Mucosa of descending colon (tissue), 3 donors: Measurements from ENCODE around the gene PBX3. TPM values are rescaled to one million over a fixed set of nuclear protein-coding genes. Genes with fewer than 3 reads are reported as not detected.

Experiments used
- ATAC-seq: fragments of 200-7000 bp; cut with Tn5 transposase; one replicate; pipeline ENCODE4 v1.9.1; 2020; ENCODE audit warnings: mild to moderate bottlenecking, moderate library complexity
- DNase-seq, 3 donors: peaks; one replicate each; pipeline ENCODE4 v3.0.0-alpha.2; 2020
- H3K36me3 ChIP-seq: fragments of 200-600 bp; one replicate; pipeline ENCODE4 v1.8.0; 2021; ENCODE audit warnings: low read depth, mild to moderate bottlenecking
- H3K4me1 ChIP-seq: fragments of 200-600 bp; one replicate; pipeline ENCODE4 v1.8.0; 2021; ENCODE audit warnings: low read depth, mild to moderate bottlenecking
- H3K4me3 ChIP-seq: fragments of 200-600 bp; one replicate; pipeline ENCODE4 v1.8.0; 2021; ENCODE audit warnings: mild to moderate bottlenecking
- H3K9me3 ChIP-seq: fragments of 200-600 bp; one replicate; pipeline ENCODE4 v1.8.0; 2021; ENCODE audit warnings: mild to moderate bottlenecking
- CTCF ChIP-seq: fragments of 200-600 bp; IDR thresholded peaks from one replicate; pipeline ENCODE4 v1.8.0; 2022; ENCODE audit warnings: antibody characterized with exemption, mild to moderate bottlenecking
- intact Hi-C, 2 donors: fragments of 100-400 bp; cut with DNase I in 1 of 2; cut with micrococcal nuclease in 1 of 2; formaldehyde crosslinking; loops; one replicate each; pipeline versions ENCODE4 v1.11.0 to v1.11.1; 2022; cut with DNase I, micrococcal nuclease
- total RNA-seq, 3 donors: library from RNA; stranded (reverse); fragmentation: NEBNext Ultra II Directional in 2 of 3; extraction: Animal tissue kit (Norgen Biotek cat#: 25700) in 2 of 3; gene quantifications; one replicate each; pipeline versions ENCODE4 v1.2.1 to v1.2.4, GENCODE V29; 2021 to 2023
- donor health status: DM: no; HTN: no; CAD: no; lungs with moderate emphysema.
- donor health status: DM: no; HTN: no; CAD: no.
- donor health status: DM: no; HTN: yes; CAD: no.

The PBX3 gene
- total RNA-seq, 3 donors from 2014 or later = 11.7 to 71.7 (median 17.4) TPM

GRCh38 chr9:125881042-125881441 is 133.9 kb downstream of the PBX3 start:
- Histone ChIP-seq H3K4me1 (no peaks in the 10 kb centered on the region), H3K36me3 (no peaks in the 10 kb centered on the region), H3K9me3 (no peaks in the 10 kb centered on the region), H3K4me3 (no peak overlapping the region)
- TF ChIP-seq CTCF = no peak
- ATAC-seq = no peak
- intact Hi-C loops = no loop called here
- no peak for DNase-seq

GRCh38 chr9:125883565-125884217 is 136.5 kb downstream of the PBX3 start:
- H3K4me3 ChIP-seq = no peak overlapping the region
- H3K4me1 ChIP-seq = no peaks in the 10 kb centered on the region
- no peaks in the 10 kb centered on the region for H3K9me3 ChIP-seq
- intact Hi-C loops = no loop called here
- no peak for TF ChIP-seq CTCF
- ATAC-seq (no peak), DNase-seq (no peak)
- no peaks in the 10 kb centered on the region for H3K36me3 ChIP-seq

- Histone ChIP-seq H3K36me3 (no peaks in the 10 kb centered on the region), H3K4me1 (no peaks in the 10 kb centered on the region), H3K9me3 (no peaks in the 10 kb centered on the region), H3K4me3 (no peak overlapping the region)
- no peak for TF ChIP-seq CTCF
- no peak for DNase-seq
- no peak for ATAC-seq
- intact Hi-C loops = no loop called here
These were observed 137.0 kb downstream of the PBX3 start for GRCh38 chr9:125884218-125884595.

GRCh38 chr9:125885405-125886034 is 138.3 kb downstream of the PBX3 start:
- no peak for TF ChIP-seq CTCF
- intact Hi-C loops = no loop called here
- no peaks in the 10 kb centered on the region for H3K4me1 ChIP-seq
- no peak for DNase-seq
- H3K36me3 ChIP-seq = no peaks in the 10 kb centered on the region
- H3K4me3 ChIP-seq = no peak overlapping the region
- H3K9me3 ChIP-seq = no peaks in the 10 kb centered on the region
- ATAC-seq = no peak

GRCh38 chr9:125886365-125886764 is 139.2 kb downstream of the PBX3 start:
- intact Hi-C loops = no loop called here
- no peaks in the 10 kb centered on the region for H3K36me3 ChIP-seq
- H3K4me3 ChIP-seq = no peak overlapping the region
- no peak for TF ChIP-seq CTCF
- DNase-seq (no peak), ATAC-seq (no peak)
- no peaks in the 10 kb centered on the region for H3K9me3 ChIP-seq
- no peaks in the 10 kb centered on the region for H3K4me1 ChIP-seq
